ENCODE data around the gene AQP1.

The AQP1 gene

GRCh38 chr7:30970594-30971094 is 59.0 kb downstream of the AQP1 start:
- H3K4me3 ChIP-seq (ENCODE audit: low read length), result no peak overlapping the region
- no peak for TF ChIP-seq CTCF (IDR thresholded peaks at IDR 0.05; ENCODE audit: insufficient read depth, low read depth, low read length, missing control alignments)
- DNase-seq (ENCODE audit: low read depth), result no peak

- no peak for TF ChIP-seq CTCF (IDR thresholded peaks at IDR 0.05; ENCODE audit: insufficient read depth, low read depth, low read length, missing control alignments)
- DNase-seq (ENCODE audit: low read depth), result no peak
- no peak overlapping the region for H3K4me3 ChIP-seq (ENCODE audit: low read length)
These were observed 59.8 kb downstream of the AQP1 start for GRCh38 chr7:30971440-30971839.

GRCh38 chr7:30971840-30972563 is 60.3 kb downstream of the AQP1 start:
- TF ChIP-seq CTCF (IDR thresholded peaks at IDR 0.05; ENCODE audit: insufficient read depth, low read depth, low read length, missing control alignments), result no peak
- H3K4me3 ChIP-seq (ENCODE audit: low read length), result no peak overlapping the region
- no peak for DNase-seq (ENCODE audit: low read depth)

GRCh38 chr7:30973292-30973691 is 61.6 kb downstream of the AQP1 start:
- H3K4me3 ChIP-seq (ENCODE audit: low read length), result no peak overlapping the region
- no peak for TF ChIP-seq CTCF (IDR thresholded peaks at IDR 0.05; ENCODE audit: insufficient read depth, low read depth, low read length, missing control alignments)
- no peak for DNase-seq (ENCODE audit: low read depth)

- H3K4me3 ChIP-seq (ENCODE audit: low read length), result no peak overlapping the region
- no peak for TF ChIP-seq CTCF (IDR thresholded peaks at IDR 0.05; ENCODE audit: insufficient read depth, low read depth, low read length, missing control alignments)
- no peak for DNase-seq (ENCODE audit: low read depth)
These were observed 62.3 kb downstream of the AQP1 start for GRCh38 chr7:30973791-30974604.

GRCh38 chr7:30974605-30975255 is 63.1 kb downstream of the AQP1 start:
- DNase-seq (ENCODE audit: low read depth), result peak; percentile 62
- peak; percentile 54 for TF ChIP-seq CTCF (IDR thresholded peaks at IDR 0.05; ENCODE audit: insufficient read depth, low read depth, low read length, missing control alignments)
- H3K4me3 ChIP-seq (ENCODE audit: low read length), result no peak overlapping the region
